HEK293T (cell line): Measurements from ENCODE around the gene GRIK2.

Source experiments
- ARNT ChIP-seq: fragments of 450-650 bp; IDR thresholded peaks from 2 replicates; pipeline ENCODE4 v1.6.1; 2017; ENCODE audit warnings: mild to moderate bottlenecking
- ELF4 ChIP-seq: fragments of 450-650 bp; IDR thresholded peaks from 2 replicates; pipeline ENCODE4 v1.6.1; 2017; ENCODE audit warnings: antibody characterized with exemption
- FOXM1 ChIP-seq: fragments of 450-650 bp; IDR thresholded peaks from 2 replicates; pipeline ENCODE4 v1.6.1; 2017; ENCODE audit warnings: mild to moderate bottlenecking, borderline replicate concordance
- TF ChIP-seq, protein P1 (sequence below): fragments of 450-650 bp; IDR thresholded peaks from 2 replicates; pipeline ENCODE4 v1.6.1; 2016

GRCh38 chr6:101994521-101994920 lies 601.0 kb downstream of the GRIK2 start:
- TF ChIP-seq, protein P1, sequence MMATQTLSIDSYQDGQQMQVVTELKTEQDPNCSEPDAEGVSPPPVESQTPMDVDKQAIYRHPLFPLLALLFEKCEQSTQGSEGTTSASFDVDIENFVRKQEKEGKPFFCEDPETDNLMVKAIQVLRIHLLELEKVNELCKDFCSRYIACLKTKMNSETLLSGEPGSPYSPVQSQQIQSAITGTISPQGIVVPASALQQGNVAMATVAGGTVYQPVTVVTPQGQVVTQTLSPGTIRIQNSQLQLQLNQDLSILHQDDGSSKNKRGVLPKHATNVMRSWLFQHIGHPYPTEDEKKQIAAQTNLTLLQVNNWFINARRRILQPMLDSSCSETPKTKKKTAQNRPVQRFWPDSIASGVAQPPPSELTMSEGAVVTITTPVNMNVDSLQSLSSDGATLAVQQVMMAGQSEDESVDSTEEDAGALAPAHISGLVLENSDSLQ = no peak
- TF ChIP-seq ARNT = no peak
- TF ChIP-seq FOXM1 = no peak
- TF ChIP-seq ELF4 = no peak
